Stimulated activated memory B cell treated with anti-CD40 and anti-IgM and Interleukin-4, amounts not matched to agents 10 μg/mL and 1 μg/mL and 100 μg/mL, for 72 hours (primary cell): ENCODE measurements around the gene SELENOV.

Source experiments
- ATAC-seq: fragments of 150-1000 bp; cut with Tn5 transposase; 2 replicates; pipeline ENCODE4 v1.10.0; 2021
- H3K27ac Mint-ChIP-seq: one replicate; pipeline ENCODE4 v1.8.0; 2022; ENCODE audit warnings: mild to moderate bottlenecking, mixed read lengths
- H3K27me3 Mint-ChIP-seq: one replicate; pipeline ENCODE4 v1.8.0; 2022; ENCODE audit warnings: mixed read lengths
- H3K36me3 Mint-ChIP-seq: one replicate; pipeline ENCODE4 v1.8.0; 2022; ENCODE audit warnings: mixed read lengths
- H3K4me1 Mint-ChIP-seq: one replicate; pipeline ENCODE4 v1.8.0; 2022; ENCODE audit warnings: mixed read lengths
- H3K4me3 Mint-ChIP-seq: one replicate; pipeline ENCODE4 v1.8.0; 2022; ENCODE audit warnings: mild to moderate bottlenecking, moderate library complexity, mixed read lengths
- H3K9me3 Mint-ChIP-seq: one replicate; pipeline ENCODE4 v1.8.0; 2022; ENCODE audit warnings: mixed read lengths

Gene SELENOV

DNA sequence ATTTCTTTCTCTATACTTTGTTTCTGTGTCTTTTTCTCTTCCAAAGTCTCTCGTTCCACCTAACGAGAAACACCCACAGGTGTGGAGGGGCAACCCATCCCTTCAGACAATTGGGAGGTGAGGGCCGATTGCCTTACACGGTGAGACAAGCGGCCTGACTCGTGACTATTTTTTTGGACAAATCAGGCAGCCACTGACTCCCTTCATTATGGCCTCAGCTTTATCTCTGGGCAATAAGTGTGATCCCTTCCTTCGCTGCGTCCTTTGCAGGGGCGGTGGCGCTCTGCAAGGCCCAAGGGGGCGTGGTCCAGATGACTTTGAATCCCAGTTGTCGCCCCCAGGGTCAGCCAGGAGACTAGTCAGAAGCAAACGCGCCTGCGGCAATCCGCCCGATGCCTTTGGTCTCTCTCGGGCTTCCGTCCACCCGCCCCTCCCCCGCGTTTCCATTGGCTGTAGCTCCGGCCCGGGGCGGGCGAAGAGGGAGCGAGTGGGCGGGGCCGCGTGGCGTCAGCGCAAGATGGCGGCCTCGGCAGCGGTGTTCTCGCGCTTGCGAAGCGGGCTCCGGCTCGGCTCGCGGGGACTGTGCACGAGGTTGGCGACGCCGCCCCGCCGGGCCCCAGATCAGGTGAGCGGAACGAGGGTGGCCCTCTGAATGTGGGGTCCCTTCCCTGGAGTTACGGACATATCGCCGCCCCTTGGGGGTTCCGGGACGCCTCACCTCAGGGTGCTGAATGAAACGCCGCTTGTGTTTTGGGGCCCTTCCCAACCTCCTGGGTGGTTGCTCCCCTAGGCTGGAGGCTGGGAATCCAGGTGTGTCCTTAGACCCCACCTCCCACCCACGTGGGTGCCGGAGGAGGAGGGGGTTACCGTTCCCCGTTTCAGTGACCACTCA is 34.4 kb upstream of the SELENOV start, which contains the start of gene TIMM50:
TIMM50 (plus strand) TSS at position 502 of the 892 bp plus-strand sequence; CDS start at position 518, 16 bp downstream.
- Mint-ChIP-seq H3K27ac (peak within 1 kb of the TSS; percentile 91), H3K4me1 (peaks cover 24% of the 10 kb centered on the region), H3K9me3 (no peaks in the 10 kb centered on the region), H3K27me3 (no peaks in the 10 kb centered on the region), H3K4me3 (peak within 1 kb of the TSS; percentile 90), H3K36me3 (peaks cover 32% of the 10 kb centered on the region)
- ATAC-seq: peak; percentile 98

GRCh38 chr19:39481229-39481545 is 33.8 kb upstream of the SELENOV start:
- peaks cover 24% of the 10 kb centered on the region for H3K4me1 Mint-ChIP-seq
- peak overlapping the region; percentile 90 for H3K4me3 Mint-ChIP-seq
- ATAC-seq: no peak
- peak overlapping the region; percentile 91 for H3K27ac Mint-ChIP-seq
- no peaks in the 10 kb centered on the region for H3K27me3 Mint-ChIP-seq
- peaks cover 30% of the 10 kb centered on the region for H3K36me3 Mint-ChIP-seq
- H3K9me3 Mint-ChIP-seq: no peaks in the 10 kb centered on the region

DNA sequence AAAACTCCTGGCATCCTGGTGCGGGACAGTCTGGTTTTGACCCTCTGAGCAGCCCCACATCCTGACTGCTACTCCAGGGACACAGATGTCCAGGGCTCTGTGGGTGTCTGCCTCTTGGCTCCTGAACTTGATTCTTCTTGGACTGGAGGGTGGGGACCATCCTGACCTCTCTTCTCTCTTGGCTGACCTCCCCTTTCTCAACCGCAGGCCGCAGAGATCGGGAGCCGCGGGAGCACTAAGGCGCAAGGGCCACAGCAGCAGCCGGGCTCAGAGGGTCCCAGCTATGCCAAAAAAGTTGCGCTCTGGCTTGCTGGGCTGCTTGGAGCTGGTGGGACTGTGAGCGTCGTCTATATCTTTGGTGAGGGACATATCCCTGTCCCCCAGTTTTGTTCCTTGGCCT is 33.3 kb upstream of the SELENOV start:
- H3K4me3 Mint-ChIP-seq: peak overlapping the region; percentile 90
- H3K9me3 Mint-ChIP-seq: no peaks in the 10 kb centered on the region
- H3K27me3 Mint-ChIP-seq: no peaks in the 10 kb centered on the region
- peak overlapping the region; percentile 91 for H3K27ac Mint-ChIP-seq
- ATAC-seq: no peak
- H3K36me3 Mint-ChIP-seq: peaks cover 30% of the 10 kb centered on the region
- peaks cover 24% of the 10 kb centered on the region for H3K4me1 Mint-ChIP-seq

- ATAC-seq: no peak
- H3K4me1 Mint-ChIP-seq: peaks cover 24% of the 10 kb centered on the region
- no peak overlapping the region for H3K4me3 Mint-ChIP-seq
- H3K27ac Mint-ChIP-seq: no peak overlapping the region
- no peaks in the 10 kb centered on the region for H3K9me3 Mint-ChIP-seq
- H3K36me3 Mint-ChIP-seq: peaks cover 31% of the 10 kb centered on the region
- H3K27me3 Mint-ChIP-seq: no peaks in the 10 kb centered on the region
Observed at GRCh38 chr19:39483141-39483540, 31.8 kb upstream of the SELENOV start.

DNA sequence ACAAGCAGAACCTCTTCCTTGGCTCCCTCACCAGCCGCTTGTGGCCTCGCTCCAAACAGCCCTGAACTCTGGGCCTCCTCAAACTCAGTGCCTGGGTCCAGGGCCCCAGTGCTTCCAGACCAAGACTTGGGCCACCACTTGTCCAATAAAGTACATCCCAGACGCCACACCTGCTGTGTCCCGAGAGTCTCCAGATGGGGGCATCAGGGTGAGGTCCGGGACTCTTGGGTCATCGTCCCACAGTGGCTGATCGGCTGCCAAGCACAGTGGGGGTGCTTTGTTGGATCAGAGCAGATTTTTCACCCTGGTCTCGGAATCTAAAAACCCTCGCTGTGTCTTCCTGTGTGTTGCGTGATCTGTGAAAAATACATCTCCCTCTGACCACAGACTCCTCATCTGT is 25.2 kb upstream of the SELENOV start:
- Mint-ChIP-seq H3K36me3 (peaks cover 41% of the 10 kb centered on the region), H3K27ac (no peak overlapping the region), H3K4me1 (no peaks in the 10 kb centered on the region), H3K9me3 (no peaks in the 10 kb centered on the region), H3K4me3 (no peak overlapping the region), H3K27me3 (no peaks in the 10 kb centered on the region)
- no peak for ATAC-seq

DNA sequence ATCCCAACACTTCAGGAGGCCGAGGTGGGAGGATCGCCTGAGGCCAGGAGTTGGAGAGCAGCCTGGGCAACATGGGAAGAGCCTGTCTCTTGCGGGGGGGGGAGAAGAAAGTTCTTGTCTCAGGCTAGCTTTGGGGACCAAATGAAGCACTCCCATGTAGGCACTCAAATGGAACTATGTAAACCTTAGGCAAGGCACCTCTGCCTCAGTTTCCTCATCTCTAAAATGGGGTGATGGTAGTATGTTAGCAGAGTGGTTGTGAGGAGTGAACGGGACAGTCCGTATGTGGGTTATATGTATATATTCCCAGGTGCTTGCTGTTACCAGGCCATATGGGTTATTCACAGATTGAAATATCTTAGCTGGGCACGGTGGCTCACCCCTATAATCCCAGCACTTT is 22.7 kb upstream of the SELENOV start:
- Mint-ChIP-seq H3K4me3 (no peak overlapping the region), H3K27me3 (no peaks in the 10 kb centered on the region), H3K36me3 (peaks cover 25% of the 10 kb centered on the region), H3K4me1 (no peaks in the 10 kb centered on the region), H3K9me3 (no peaks in the 10 kb centered on the region), H3K27ac (no peak overlapping the region)
- no peak for ATAC-seq

GRCh38 chr19:39492788-39493187 is 22.2 kb upstream of the SELENOV start:
- H3K4me1 Mint-ChIP-seq: peaks cover 3% of the 10 kb centered on the region

GRCh38 chr19:39494661-39495060 is 20.3 kb upstream of the SELENOV start:
- H3K4me1 Mint-ChIP-seq: peaks cover 22% of the 10 kb centered on the region

More at GRCh38 chr19:39492788-39493187, 22.2 kb upstream of the SELENOV start:
- ATAC-seq: no peak
- no peak overlapping the region for H3K4me3 Mint-ChIP-seq
- peaks cover 23% of the 10 kb centered on the region for H3K36me3 Mint-ChIP-seq
- H3K27ac Mint-ChIP-seq: no peak overlapping the region
- peaks cover 1% of the 10 kb centered on the region for H3K27me3 Mint-ChIP-seq
- no peaks in the 10 kb centered on the region for H3K9me3 Mint-ChIP-seq

GRCh38 chr19:39496063-39496462 is 18.9 kb upstream of the SELENOV start:
- peaks cover 26% of the 10 kb centered on the region for H3K4me1 Mint-ChIP-seq
- ATAC-seq: no peak
- H3K27ac Mint-ChIP-seq: no peak overlapping the region
- H3K9me3 Mint-ChIP-seq: no peaks in the 10 kb centered on the region
- H3K4me3 Mint-ChIP-seq: no peak overlapping the region
- no peaks in the 10 kb centered on the region for H3K36me3 Mint-ChIP-seq
- peaks cover 31% of the 10 kb centered on the region for H3K27me3 Mint-ChIP-seq

More at GRCh38 chr19:39494661-39495060, 20.3 kb upstream of the SELENOV start:
- no peaks in the 10 kb centered on the region for H3K9me3 Mint-ChIP-seq
- no peak overlapping the region for H3K27ac Mint-ChIP-seq
- H3K4me3 Mint-ChIP-seq: no peak overlapping the region
- no peak for ATAC-seq
- H3K36me3 Mint-ChIP-seq: peaks cover 7% of the 10 kb centered on the region
- peaks cover 19% of the 10 kb centered on the region for H3K27me3 Mint-ChIP-seq

DNA sequence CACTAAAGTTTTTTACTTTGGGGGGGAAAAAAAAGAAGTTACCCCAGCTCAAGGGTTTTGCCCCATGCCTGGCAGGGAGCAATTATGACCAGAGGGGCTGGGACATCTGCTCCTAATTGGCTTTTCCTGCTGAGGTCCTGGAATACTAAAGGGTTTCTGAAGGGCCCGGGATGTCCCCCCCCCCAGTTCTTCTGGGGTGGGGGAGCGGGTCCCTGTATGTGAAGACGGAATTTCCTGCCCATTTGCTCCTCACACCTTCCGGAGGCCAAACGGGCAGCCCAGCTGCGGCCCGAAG is 17.3 kb upstream of the SELENOV start:
- ATAC-seq: no peak
- H3K36me3 Mint-ChIP-seq: no peaks in the 10 kb centered on the region
- no peak overlapping the region for H3K27ac Mint-ChIP-seq
- peaks cover 26% of the 10 kb centered on the region for H3K4me1 Mint-ChIP-seq
- H3K4me3 Mint-ChIP-seq: no peak overlapping the region
- no peaks in the 10 kb centered on the region for H3K9me3 Mint-ChIP-seq
- peaks cover 31% of the 10 kb centered on the region for H3K27me3 Mint-ChIP-seq

- no peaks in the 10 kb centered on the region for H3K9me3 Mint-ChIP-seq
- no peaks in the 10 kb centered on the region for H3K36me3 Mint-ChIP-seq
- H3K4me3 Mint-ChIP-seq: peak overlapping the region; percentile 61
- peak overlapping the region; percentile 40 for H3K27ac Mint-ChIP-seq
- peaks cover 35% of the 10 kb centered on the region for H3K27me3 Mint-ChIP-seq
- ATAC-seq: peak; percentile 62
- peaks cover 28% of the 10 kb centered on the region for H3K4me1 Mint-ChIP-seq
Observed at GRCh38 chr19:39497996-39498797, 16.7 kb upstream of the SELENOV start.

- peaks cover 43% of the 10 kb centered on the region for H3K27me3 Mint-ChIP-seq
- peak within 1 kb of the TSS; percentile 65 for H3K4me3 Mint-ChIP-seq
Observed at GRCh38 chr19:39498798-39499642, 15.9 kb upstream of the SELENOV start, which contains the start of gene DLL3. TSS of gene DLL3 (plus strand) at chr19:39498947. CDS start at chr19:39498975, 28 bp downstream.

GRCh38 chr19:39499932-39500331 is 15.0 kb upstream of the SELENOV start:
- Mint-ChIP-seq H3K27me3 (peaks cover 52% of the 10 kb centered on the region), H3K4me3 (peak overlapping the region; percentile 35), H3K9me3 (no peaks in the 10 kb centered on the region), H3K27ac (peak overlapping the region; percentile 27), H3K4me1 (peaks cover 36% of the 10 kb centered on the region), H3K36me3 (no peaks in the 10 kb centered on the region)
- no peak for ATAC-seq

More at GRCh38 chr19:39498798-39499642, 15.9 kb upstream of the SELENOV start, which contains the start of gene DLL3:
- no peaks in the 10 kb centered on the region for H3K36me3 Mint-ChIP-seq
- H3K27ac Mint-ChIP-seq: peak within 1 kb of the TSS; percentile 40
- peaks cover 36% of the 10 kb centered on the region for H3K4me1 Mint-ChIP-seq
- H3K9me3 Mint-ChIP-seq: no peaks in the 10 kb centered on the region
- peak; percentile 49 for ATAC-seq

DNA sequence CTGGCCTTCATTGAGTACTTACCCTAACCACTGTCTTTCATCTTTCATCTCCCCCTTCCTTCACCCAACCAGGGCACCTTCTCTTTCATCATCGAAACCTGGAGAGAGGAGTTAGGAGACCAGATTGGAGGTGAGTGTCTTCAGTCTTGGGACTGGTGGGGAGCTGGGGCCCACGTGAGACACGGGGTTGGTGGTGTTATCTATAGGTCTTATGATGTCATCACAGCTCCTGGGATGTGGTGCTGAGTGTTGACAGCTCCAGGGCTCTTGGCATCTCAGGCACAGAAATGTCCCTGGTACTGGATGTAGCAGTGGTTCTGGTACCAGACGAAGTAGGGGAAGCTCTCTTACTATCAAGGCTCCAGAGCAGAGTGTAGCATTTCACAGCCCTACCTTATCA is 14.4 kb upstream of the SELENOV start:
- peaks cover 59% of the 10 kb centered on the region for H3K27me3 Mint-ChIP-seq
- no peaks in the 10 kb centered on the region for H3K36me3 Mint-ChIP-seq

DNA sequence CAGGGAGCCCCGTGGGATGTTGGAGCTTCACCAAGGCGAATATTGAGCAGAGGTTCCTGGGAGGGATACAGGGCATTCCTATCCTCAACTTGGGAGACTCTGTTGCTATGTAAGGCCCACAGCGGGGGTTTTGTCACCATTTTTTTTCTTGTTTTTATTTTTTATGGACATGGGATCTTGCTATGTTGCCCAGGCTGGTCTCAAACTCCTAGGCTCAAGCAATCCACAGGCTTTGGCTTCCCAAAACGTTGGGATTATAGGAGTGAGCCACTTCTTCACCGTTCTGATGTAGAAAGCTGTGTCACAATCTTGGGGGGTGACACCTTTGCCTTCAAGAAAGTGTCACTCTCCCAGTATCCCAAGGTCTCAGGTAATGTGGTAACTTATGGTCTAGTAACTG is 13.6 kb upstream of the SELENOV start:
- ATAC-seq: no peak
- H3K27ac Mint-ChIP-seq: no peak overlapping the region
- H3K9me3 Mint-ChIP-seq: no peaks in the 10 kb centered on the region
- peaks cover 39% of the 10 kb centered on the region for H3K4me1 Mint-ChIP-seq
- no peaks in the 10 kb centered on the region for H3K36me3 Mint-ChIP-seq
- H3K27me3 Mint-ChIP-seq: peaks cover 67% of the 10 kb centered on the region
- no peak overlapping the region for H3K4me3 Mint-ChIP-seq

More for the DNA sequence above, 14.4 kb upstream of the SELENOV start:
- no peak for ATAC-seq
- Mint-ChIP-seq H3K27ac (no peak overlapping the region), H3K9me3 (no peaks in the 10 kb centered on the region), H3K4me3 (no peak overlapping the region), H3K4me1 (peaks cover 36% of the 10 kb centered on the region)
